HAP-1 (cell line): ENCODE data around the gene NHLH1.

Source experiments
- DNase-seq, 2 experiments: peaks; one replicate each; pipeline ENCODE4 v3.0.0-alpha.2; 2016 to 2020; ENCODE audit warnings: low spot score in 2 of 2
- H3K27me3 ChIP-seq: fragments of 250-450 bp; sonication (Bioruptor Pico); 2 replicates; pipeline ENCODE4 v1.5.1; 2020; ENCODE audit warnings: low read depth, mild to moderate bottlenecking, moderate library complexity
- H3K36me3 ChIP-seq: fragments of 250-450 bp; sonication (Bioruptor Pico); replicated peaks from 2 replicates; pipeline ENCODE4 v1.5.1; 2020; ENCODE audit warnings: mild to moderate bottlenecking
- H3K4me1 ChIP-seq: fragments of 250-450 bp; sonication (Bioruptor Pico); 2 replicates; pipeline ENCODE4 v1.5.1; 2020; ENCODE audit warnings: mild to moderate bottlenecking
- H3K4me3 ChIP-seq: fragments of 250-450 bp; sonication (Bioruptor Pico); 2 replicates; pipeline ENCODE4 v1.5.1; 2020; ENCODE audit warnings: mild to moderate bottlenecking, moderate library complexity
- H3K9me3 ChIP-seq: fragments of 250-450 bp; sonication (Bioruptor Pico); 2 replicates; pipeline ENCODE4 v1.5.1; 2020; ENCODE audit warnings: mild to moderate bottlenecking, moderate library complexity
- in situ Hi-C: fragments of 300-500 bp; cut with MboI; formaldehyde crosslinking; loops from 3 replicates; pipeline ENCODE4 v1.14.3; 2020; ENCODE audit warnings: low sequenced_read_pairs, inconsistent platforms, mixed read lengths

NHLH1 gene

DNA sequence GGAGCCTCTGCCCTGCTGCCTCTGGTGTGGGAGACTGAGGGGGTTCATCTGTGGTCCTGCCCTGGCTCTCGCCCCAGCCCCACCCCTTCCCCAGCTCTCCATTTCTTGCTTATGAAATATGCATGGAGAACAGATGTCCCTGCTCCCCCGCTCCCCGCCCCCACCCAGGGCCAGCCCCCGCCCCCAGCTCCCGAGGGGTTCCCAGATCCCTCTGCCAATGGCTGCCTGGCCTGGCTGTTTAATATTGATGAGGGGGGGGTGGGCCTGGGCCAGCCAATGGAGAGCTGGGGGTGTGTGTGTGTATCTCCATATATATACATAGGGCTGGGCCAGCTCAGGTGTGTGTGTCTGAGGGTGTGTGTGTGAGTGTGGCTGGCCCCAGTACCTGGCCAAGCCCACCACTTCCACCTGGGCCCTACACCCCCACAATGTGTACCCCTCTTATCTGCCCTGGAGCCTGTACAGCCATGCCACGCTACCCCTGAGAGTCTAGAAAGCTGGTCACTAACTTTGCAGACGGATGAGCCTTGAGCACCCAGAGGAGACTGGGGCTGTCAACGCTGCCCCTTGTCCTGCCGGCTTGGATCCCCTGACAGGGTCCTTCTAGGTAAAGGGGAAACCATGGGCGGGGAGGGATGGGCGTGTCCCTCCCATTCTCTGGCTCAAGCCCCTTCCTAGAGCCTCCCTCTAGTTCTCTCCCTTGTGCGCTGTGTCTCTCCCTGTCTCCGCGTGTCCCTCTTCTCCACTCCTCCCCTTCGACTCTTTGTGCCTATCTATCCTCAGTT is at the start of gene NHLH1:
Gene NHLH1, plus strand, starts transcription at position 341 of the 785 bp plus-strand sequence. CDS start 3,661 bp downstream, outside the sequence.
- DNase-seq: no peak
- H3K27me3 ChIP-seq: no peaks in the 10 kb centered on the region
- H3K4me3 ChIP-seq: no peak within 1 kb of the TSS
- no peaks in the 10 kb centered on the region for H3K36me3 ChIP-seq
- in situ Hi-C loops: loop anchor here (25.0 kb wide), 1 partner anchor 430 kb away; the partner anchor contains the start of genes IGSF9 and TAGLN2
- peaks cover 18% of the 10 kb centered on the region for H3K4me1 ChIP-seq
- H3K9me3 ChIP-seq: no peaks in the 10 kb centered on the region

DNA sequence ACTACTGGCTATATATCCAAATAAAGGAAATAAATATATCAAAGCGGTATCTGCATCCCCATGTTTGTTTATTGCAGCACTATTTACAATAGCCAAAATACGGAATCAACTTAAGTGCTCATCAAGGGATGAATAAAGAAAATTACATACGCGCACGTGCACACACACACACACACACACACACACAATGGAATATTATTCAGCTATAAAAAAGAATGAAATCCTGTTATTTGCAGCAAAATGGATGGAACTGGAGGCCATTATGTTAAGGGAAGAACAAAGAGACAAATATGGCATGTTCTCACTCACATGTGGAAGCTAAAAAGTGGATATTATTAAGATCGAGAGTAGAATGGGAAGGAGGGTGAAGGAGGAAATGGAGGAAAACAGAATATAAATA is 44.0 kb upstream of the NHLH1 start:
- Histone ChIP-seq H3K9me3 (no peaks in the 10 kb centered on the region), H3K4me3 (no peak overlapping the region), H3K27me3 (no peaks in the 10 kb centered on the region), H3K4me1 (no peaks in the 10 kb centered on the region), H3K36me3 (peaks cover 65% of the 10 kb centered on the region)
- DNase-seq: no peak
- in situ Hi-C loops: no loop called here

DNA sequence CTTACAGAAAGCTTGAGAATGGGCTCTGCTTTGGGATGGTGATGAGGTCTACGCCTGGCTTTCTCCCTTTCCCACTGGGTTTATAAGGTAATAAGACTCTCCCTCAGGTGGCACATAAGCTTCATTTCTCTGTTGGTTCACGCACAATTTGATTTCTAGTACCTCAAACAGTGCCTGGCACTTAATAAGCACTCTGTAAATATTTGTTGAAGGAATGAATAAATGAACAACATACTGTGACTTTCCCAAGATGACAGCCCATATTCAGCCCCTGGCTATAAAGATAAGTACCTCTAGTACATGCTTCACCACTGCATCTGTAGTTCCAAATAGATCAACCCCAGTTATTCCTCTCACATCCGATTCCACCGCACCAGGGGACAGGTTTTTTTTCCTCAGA is 41.6 kb upstream of the NHLH1 start:
- DNase-seq: no peak
- in situ Hi-C loops: no loop called here
- Histone ChIP-seq H3K9me3 (no peaks in the 10 kb centered on the region), H3K4me3 (no peak overlapping the region), H3K27me3 (no peaks in the 10 kb centered on the region), H3K36me3 (peaks cover 79% of the 10 kb centered on the region), H3K4me1 (no peaks in the 10 kb centered on the region)

DNA sequence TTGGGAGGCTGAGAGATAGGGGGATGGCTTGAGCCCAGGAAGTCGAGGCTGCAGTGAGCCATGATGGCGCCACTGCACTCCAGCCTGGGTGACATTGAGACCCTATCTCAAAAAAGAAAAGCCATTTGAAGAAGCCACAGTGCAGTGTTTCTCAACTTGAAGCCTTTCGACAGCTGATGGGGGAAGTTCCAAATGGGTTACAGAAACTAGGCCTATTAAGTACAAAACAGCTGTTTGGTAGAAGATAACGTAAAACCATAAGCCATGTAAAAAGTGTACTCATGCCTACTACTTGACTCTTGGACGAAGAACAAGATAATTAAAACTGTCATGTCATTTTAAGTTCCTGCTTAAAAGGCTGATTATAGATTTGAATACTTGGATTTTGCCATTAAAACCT is 40.5 kb upstream of the NHLH1 start:
- Histone ChIP-seq H3K27me3 (no peaks in the 10 kb centered on the region), H3K4me3 (no peak overlapping the region), H3K36me3 (peaks cover 89% of the 10 kb centered on the region), H3K4me1 (no peaks in the 10 kb centered on the region), H3K9me3 (no peaks in the 10 kb centered on the region)
- DNase-seq: no peak
- in situ Hi-C loops: no loop called here

- Histone ChIP-seq H3K27me3 (no peaks in the 10 kb centered on the region), H3K36me3 (peaks cover 88% of the 10 kb centered on the region), H3K4me1 (no peaks in the 10 kb centered on the region), H3K9me3 (no peaks in the 10 kb centered on the region), H3K4me3 (no peak overlapping the region)
- in situ Hi-C loops: no loop called here
- no peak for DNase-seq
Observed at GRCh38 chr1:160328184-160328583, 38.7 kb upstream of the NHLH1 start.

- peaks cover 92% of the 10 kb centered on the region for H3K36me3 ChIP-seq
- DNase-seq: no peak
- no peaks in the 10 kb centered on the region for H3K27me3 ChIP-seq
Observed at GRCh38 chr1:160330119-160330518, 36.8 kb upstream of the NHLH1 start.

DNA sequence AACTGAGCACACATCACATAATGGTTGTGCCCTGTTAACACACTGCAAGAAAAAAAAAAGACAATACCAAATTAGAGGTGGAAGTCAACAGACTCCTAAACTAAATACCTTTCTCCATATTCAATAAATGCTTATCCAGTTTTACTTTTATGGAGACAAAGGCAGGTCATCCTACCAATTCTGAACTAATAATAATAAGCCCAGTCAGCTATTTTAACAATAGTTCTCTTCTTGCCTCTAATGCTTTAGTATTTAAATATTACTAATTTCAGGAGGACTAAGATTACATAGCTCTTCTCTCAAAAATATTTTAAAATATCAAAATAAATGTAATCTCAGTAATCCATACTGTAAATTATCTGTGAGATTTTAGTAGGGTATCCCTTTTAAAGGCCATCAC is 34.4 kb upstream of the NHLH1 start:
- DNase-seq: no peak
- H3K36me3 ChIP-seq: peaks cover 85% of the 10 kb centered on the region
- no peaks in the 10 kb centered on the region for H3K4me1 ChIP-seq
- H3K27me3 ChIP-seq: no peaks in the 10 kb centered on the region
- no peaks in the 10 kb centered on the region for H3K9me3 ChIP-seq
- H3K4me3 ChIP-seq: no peak overlapping the region
- in situ Hi-C loops: no loop called here

More at GRCh38 chr1:160330119-160330518, 36.8 kb upstream of the NHLH1 start:
- H3K9me3 ChIP-seq: no peaks in the 10 kb centered on the region
- H3K4me3 ChIP-seq: no peak overlapping the region
- no peaks in the 10 kb centered on the region for H3K4me1 ChIP-seq
- in situ Hi-C loops: no loop called here

DNA sequence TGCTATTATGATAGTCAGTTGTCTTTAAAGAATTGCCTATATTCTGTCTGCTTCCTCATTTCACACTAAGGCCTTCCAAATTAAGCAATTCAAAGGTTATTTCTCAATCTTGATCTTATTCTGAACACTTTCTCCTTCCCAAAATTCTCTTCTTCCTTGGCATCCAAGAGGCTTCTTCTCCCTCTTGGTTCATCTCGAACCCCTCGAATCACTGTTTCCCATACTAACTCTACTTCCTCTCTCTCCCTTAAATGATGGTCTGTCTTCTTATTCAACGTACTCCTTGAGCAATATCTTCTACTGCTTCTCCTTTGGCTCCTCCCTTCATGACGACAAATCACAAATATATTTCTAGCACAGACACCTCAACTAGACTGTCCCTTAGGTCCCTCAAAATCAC is 28.3 kb upstream of the NHLH1 start:
- Histone ChIP-seq H3K27me3 (no peaks in the 10 kb centered on the region), H3K4me3 (no peak overlapping the region), H3K36me3 (peaks cover 64% of the 10 kb centered on the region), H3K4me1 (peaks cover 5% of the 10 kb centered on the region; the same call in 1 of the 2 replicates), H3K9me3 (no peaks in the 10 kb centered on the region)
- no peak for DNase-seq
- in situ Hi-C loops: no loop called here

DNA sequence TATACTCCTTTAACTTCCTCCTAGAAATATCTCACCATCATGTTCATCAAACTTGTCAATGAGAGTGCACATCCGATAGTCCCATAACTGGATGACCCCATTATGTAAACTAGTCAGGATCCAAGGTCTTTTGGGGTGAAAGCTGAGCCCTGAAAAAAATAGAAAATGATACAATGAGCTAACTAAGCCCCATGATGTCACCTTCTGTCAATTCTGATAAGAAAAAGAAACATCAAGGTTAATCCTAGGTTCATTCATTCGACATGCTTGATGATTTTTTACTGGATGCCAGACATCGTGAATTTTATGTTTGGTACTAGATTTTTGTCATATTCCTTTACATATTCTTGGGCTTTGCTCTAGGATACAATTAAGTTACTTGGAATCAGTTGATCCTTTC is 26.7 kb upstream of the NHLH1 start:
- H3K9me3 ChIP-seq: no peaks in the 10 kb centered on the region
- in situ Hi-C loops: no loop called here
- DNase-seq: no peak
- H3K36me3 ChIP-seq: peaks cover 49% of the 10 kb centered on the region
- no peak overlapping the region for H3K4me3 ChIP-seq
- H3K27me3 ChIP-seq: no peaks in the 10 kb centered on the region
- peaks cover 10% of the 10 kb centered on the region; the same call in 1 of the 2 replicates for H3K4me1 ChIP-seq

GRCh38 chr1:160340866-160341265 is 26.0 kb upstream of the NHLH1 start:
- peaks cover 48% of the 10 kb centered on the region for H3K36me3 ChIP-seq
- H3K27me3 ChIP-seq: no peaks in the 10 kb centered on the region
- in situ Hi-C loops: no loop called here
- H3K4me1 ChIP-seq: peaks cover 10% of the 10 kb centered on the region; the same call in 1 of the 2 replicates
- H3K9me3 ChIP-seq: no peaks in the 10 kb centered on the region
- no peak for DNase-seq
- no peak overlapping the region for H3K4me3 ChIP-seq

DNA sequence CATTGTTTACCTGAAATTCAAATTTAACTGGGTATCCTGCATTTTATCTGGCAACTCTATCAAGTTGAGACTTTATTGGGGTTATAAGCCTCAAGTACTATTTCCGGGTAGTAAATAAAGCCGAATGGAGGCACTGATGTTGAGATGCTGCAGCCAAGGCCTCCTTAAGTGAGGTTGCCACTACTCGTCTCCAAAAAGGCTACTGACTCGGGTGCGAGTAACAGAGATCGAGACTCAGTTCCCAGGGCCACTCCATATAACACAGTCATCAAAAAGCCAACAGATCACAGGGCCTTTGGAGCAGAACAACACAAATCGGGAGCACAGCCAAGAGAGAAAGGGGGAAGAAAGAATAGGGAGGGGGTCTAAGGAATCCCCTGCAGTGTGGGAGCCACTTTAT is 24.3 kb upstream of the NHLH1 start:
- DNase-seq: no peak
- Histone ChIP-seq H3K27me3 (no peaks in the 10 kb centered on the region), H3K4me1 (peaks cover 10% of the 10 kb centered on the region; the same call in 1 of the 2 replicates), H3K4me3 (peak overlapping the region; percentile 91), H3K9me3 (no peaks in the 10 kb centered on the region), H3K36me3 (peaks cover 37% of the 10 kb centered on the region)
- in situ Hi-C loops: no loop called here

- peak; percentile 93 to 95 for DNase-seq
Observed at GRCh38 chr1:160342953-160343869, 23.7 kb upstream of the NHLH1 start, which contains the start of the genes COPA and NCSTN. Gene COPA, minus strand, starts transcription at chr1:160343250. Its CDS starts 80 bp downstream, at chr1:160343170. Gene NCSTN, plus strand, starts transcription at chr1:160343383. Its CDS starts 14 bp downstream, at chr1:160343397.

DNA sequence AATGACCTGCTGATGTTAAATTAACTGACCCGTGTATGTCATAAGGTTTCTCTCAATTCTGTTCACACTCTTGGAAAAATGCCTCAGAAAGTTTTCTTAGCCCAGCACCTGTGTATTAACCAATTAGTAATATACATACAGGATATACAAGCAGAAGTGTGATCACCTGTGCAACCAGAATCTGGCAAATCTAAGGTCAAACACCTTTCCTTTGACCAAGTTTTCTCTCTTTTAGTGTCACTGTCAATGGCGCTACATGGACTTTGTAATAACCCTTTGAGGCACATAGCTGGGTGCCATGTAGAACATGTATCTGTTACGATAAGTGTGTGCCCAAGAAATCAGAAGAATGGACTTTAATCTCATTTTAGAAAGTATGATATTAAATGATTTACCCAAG is 22.6 kb upstream of the NHLH1 start:
- DNase-seq: no peak
- Histone ChIP-seq H3K9me3 (no peaks in the 10 kb centered on the region), H3K4me3 (peak overlapping the region; percentile 91), H3K27me3 (no peaks in the 10 kb centered on the region), H3K4me1 (peaks cover 10% of the 10 kb centered on the region; the same call in 1 of the 2 replicates), H3K36me3 (peaks cover 33% of the 10 kb centered on the region)
- in situ Hi-C loops: no loop called here

More at GRCh38 chr1:160342953-160343869, 23.7 kb upstream of the NHLH1 start, which contains the start of the genes COPA and NCSTN:
- Histone ChIP-seq H3K27me3 (no peaks in the 10 kb centered on the region), H3K4me1 (peaks cover 10% of the 10 kb centered on the region; the same call in 1 of the 2 replicates), H3K36me3 (peaks cover 33% of the 10 kb centered on the region), H3K4me3 (peak within 1 kb of the TSS; percentile 91), H3K9me3 (no peaks in the 10 kb centered on the region)
- in situ Hi-C loops: no loop called here
